CD4-positive, alpha-beta T cell treated with Interferon gamma for 1 hour (primary cell): Measurements from ENCODE around the gene OPCML.

Experiments used
- DNase-seq: peaks from one replicate; pipeline ENCODE4 v3.0.0-alpha.2; 2020

OPCML gene

GRCh38 chr11:132564091-132564885, 968.0 kb downstream of the OPCML start:
- DNase-seq, result no peak

GRCh38 chr11:132563050-132563449, 969.3 kb downstream of the OPCML start:
- no peak for DNase-seq

GRCh38 chr11:132561937-132562336, 970.4 kb downstream of the OPCML start:
- no peak for DNase-seq

- DNase-seq, result no peak
Observed at GRCh38 chr11:132559331-132560036, 972.8 kb downstream of the OPCML start.

- DNase-seq, result no peak
Observed at GRCh38 chr11:132556316-132556715, 976.0 kb downstream of the OPCML start.

GRCh38 chr11:132555617-132556016, 976.7 kb downstream of the OPCML start:
- DNase-seq, result no peak

- DNase-seq, result no peak
Observed at GRCh38 chr11:132551016-132551415, 981.3 kb downstream of the OPCML start.

GRCh38 chr11:132549561-132549960, 982.7 kb downstream of the OPCML start:
- no peak for DNase-seq

- no peak for DNase-seq
Observed at GRCh38 chr11:132549001-132549400, 983.3 kb downstream of the OPCML start.

DNA sequence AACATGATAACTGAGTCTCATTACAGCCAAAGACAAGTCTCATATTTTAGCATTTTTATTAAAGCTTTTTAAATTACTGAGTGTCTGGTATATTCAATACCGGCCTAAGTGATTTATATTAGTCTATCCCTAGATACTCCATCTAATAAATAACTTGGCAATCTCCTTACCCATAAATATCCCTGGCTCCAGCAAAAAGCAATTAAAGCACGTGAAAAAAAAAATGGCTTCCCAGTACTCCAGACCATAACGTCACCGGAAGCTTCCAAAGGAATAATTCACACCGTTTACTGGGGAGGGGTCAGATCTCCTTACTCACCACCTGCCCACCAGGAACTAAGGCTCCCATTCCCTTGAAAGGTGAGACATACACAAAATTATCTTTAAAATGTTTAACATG, 988.3 kb downstream of the OPCML start:
- no peak for DNase-seq

DNA sequence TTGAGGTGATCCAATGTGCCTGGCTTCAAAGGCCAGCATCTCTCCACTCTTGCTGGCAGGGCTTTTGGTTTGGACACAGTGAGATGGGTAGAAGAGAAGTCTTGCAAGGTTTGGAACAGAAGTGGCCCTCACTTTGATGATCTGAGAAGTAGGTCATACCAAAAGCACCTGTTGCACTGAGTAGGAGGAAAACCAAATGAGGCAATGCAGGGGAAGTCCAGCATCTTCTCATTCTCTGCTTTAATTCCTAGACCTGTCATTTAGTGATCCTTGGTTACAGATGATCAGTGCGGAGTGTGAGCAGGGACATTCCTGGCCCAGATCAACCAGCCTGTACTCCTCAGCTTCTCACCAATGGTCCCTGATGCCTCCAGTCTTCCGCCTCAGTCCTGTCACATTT, 990.5 kb downstream of the OPCML start:
- no peak for DNase-seq

DNA sequence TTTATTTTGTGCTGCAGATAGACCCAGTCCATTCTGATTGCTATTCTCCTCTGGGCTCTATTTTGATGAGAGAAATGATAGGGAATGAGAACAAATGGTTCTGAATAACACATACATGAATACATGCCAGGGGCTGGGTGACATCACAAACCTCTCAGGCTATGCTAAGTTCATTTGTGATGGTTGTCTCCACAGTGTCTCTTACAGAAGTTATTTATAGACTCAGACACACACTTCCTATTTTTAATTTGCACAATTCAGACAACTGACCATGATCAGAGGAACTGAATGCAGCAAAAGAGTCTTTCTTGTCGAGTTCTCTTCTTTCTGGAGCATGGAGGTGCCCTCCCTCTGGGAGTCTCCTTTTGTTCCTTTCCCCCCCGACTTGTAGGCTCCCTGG, 991.7 kb downstream of the OPCML start:
- DNase-seq, result no peak

GRCh38 chr11:132539590-132540368, 992.5 kb downstream of the OPCML start:
- no peak for DNase-seq

DNA sequence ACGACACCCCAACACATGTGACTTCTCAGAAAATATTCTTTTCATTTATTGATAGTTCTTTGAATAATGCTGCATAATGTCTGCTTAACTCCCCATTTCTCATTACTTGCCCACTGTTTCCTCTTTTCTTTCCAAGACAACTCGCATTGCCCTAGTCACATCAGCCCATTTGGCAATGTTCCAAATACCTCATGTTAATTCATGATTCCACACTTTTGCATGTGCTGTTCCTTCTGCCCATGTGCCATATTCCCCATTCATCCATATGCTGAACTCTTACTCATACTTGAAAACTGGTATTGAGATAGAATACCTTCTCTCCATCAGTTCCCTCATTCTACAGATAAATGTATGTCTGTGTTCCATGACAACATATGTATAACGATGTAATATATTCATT, 993.7 kb downstream of the OPCML start:
- DNase-seq, result no peak

GRCh38 chr11:132535830-132536229, 996.5 kb downstream of the OPCML start:
- DNase-seq, result no peak

GRCh38 chr11:132531921-132532320, 1000.4 kb downstream of the OPCML start:
- no peak for DNase-seq

DNA sequence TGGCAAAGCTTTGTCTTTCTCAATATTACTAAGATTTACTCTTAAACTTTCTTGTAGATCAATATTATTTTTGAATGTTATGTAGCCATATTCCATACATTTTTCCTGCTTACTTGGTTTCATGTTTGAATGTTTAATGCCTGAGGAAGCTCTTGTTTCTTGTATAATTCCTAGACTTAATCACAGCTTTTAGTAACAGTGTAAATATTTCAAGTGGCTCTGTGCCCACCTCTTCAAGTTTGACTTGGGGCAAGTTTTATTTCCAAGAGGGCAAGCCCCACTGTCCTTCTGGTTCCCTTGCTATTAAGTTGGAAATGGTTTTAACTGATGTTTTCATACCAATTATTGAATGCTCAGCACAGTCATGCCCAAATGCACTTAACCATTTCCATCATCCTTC, 1004.1 kb downstream of the OPCML start:
- DNase-seq, result no peak

DNA sequence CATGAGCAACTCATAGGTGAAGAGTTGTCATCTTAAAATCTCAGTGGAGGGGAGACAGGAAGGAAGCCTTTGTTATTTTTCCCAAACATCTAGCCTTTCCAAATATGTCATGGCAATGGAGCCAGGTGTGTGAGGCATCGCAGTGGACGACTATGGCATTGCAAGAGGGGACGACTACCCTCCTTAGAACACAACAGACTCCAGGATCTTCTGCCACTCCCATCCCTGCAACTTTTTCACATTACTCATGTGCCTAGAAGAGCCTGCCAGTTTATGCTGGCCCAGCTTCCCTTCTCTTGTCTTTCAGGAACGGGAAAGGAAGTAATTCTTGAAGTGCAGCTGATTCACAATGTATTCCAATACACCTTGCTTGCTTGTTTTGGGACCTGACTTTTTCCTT, 1008.4 kb downstream of the OPCML start:
- DNase-seq, result no peak

GRCh38 chr11:132520199-132520598, 1012.1 kb downstream of the OPCML start:
- DNase-seq, result no peak

DNA sequence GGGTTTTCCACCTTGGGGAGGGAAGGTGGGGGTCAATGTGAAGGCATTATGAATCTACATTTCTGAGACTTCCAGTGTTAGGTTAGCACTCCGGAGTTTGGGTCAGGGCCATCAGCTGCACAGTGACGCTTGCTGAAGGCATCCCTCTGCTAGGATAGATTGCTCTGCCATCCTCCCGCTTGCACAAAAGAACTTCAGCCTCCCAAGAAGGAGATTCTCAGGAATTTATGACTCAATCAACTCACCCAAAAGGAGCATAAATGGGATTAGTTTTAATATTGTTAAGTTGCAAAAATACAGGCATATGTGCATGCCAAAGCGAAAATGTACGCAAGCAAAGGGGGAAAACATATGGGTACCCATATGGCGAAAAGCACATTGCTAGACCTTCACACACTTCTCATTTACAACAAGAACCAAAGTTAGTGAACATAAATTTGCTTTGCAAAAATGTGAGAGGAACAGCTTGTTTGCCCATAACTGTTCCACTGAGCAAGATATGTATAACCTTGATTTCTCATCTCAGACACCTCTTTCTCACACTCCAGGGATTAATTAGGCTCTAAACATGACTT, 1013.0 kb downstream of the OPCML start:
- DNase-seq, result no peak

- no peak for DNase-seq
Observed at GRCh38 chr11:132504501-132505041, 1027.7 kb downstream of the OPCML start.

- DNase-seq, result no peak
Observed at GRCh38 chr11:132501356-132501755, 1030.9 kb downstream of the OPCML start.

GRCh38 chr11:132499661-132500060, 1032.6 kb downstream of the OPCML start:
- DNase-seq, result no peak
